AG04449 (cell line): Measurements from ENCODE around the gene TLE1.

Experiments used
- CTCF ChIA-PET: fragments of 350-600 bp; formaldehyde crosslinking; extraction: SDS; loops from one replicate; lab custom pipeline; 2021; ENCODE audit warnings: antibody characterized with exemption; lab: Yijun Ruan, JAX
- POLR2A ChIA-PET: fragments of 400-600, 350-600 bp; formaldehyde crosslinking; extraction: SDS; loops from one replicate; lab custom pipeline; 2020; ENCODE audit warnings: antibody characterized with exemption, inconsistent platforms; lab: Yijun Ruan, JAX
- DNase-seq: peaks from one replicate; pipeline ENCODE4 v3.0.0-alpha.2; 2010; ENCODE audit warnings: low read depth, low spot score
- H3K4me3 ChIP-seq: 2 replicates; pipeline ENCODE4 v1.5.1; 2011; ENCODE audit warnings: low read depth, mild to moderate bottlenecking, control low read depth, low read length
- CTCF ChIP-seq: IDR thresholded peaks from one replicate; pipeline ENCODE4 v1.5.1; 2011; ENCODE audit warnings: mild to moderate bottlenecking, moderate library complexity, low read length, control low read depth, inconsistent platforms; ENCODE audit not compliant: insufficient read depth; ENCODE audit errors: missing control alignments

Gene TLE1

GRCh38 chr9:81637276-81637675 lies 52.1 kb downstream of the TLE1 start:
- POLR2A ChIA-PET, result no interaction called here
- no peak for TF ChIP-seq CTCF
- no peak overlapping the region for H3K4me3 ChIP-seq
- CTCF ChIA-PET, result no interaction called here
- no peak for DNase-seq

GRCh38 chr9:81636255-81636599 lies 53.1 kb downstream of the TLE1 start:
- CTCF ChIA-PET, result no interaction called here
- no peak for TF ChIP-seq CTCF
- DNase-seq, result no peak
- POLR2A ChIA-PET, result no interaction called here
- H3K4me3 ChIP-seq, result no peak overlapping the region

- TF ChIP-seq CTCF, result no peak
- POLR2A ChIA-PET, result no interaction called here
- CTCF ChIA-PET, result interaction anchor here (1.1 kb wide), 1 partner anchor 51 kb away, joined by 3 read pairs; no protein-coding TSS in a partner anchor
- no peak for DNase-seq
- H3K4me3 ChIP-seq, result no peak overlapping the region
Observed at GRCh38 chr9:81635521-81636254, 53.7 kb downstream of the TLE1 start.

GRCh38 chr9:81634915-81635516 lies 54.3 kb downstream of the TLE1 start:
- TF ChIP-seq CTCF, result no peak
- H3K4me3 ChIP-seq, result no peak overlapping the region
- ChIA-PET CTCF (interaction anchor here (1.1 kb wide), 1 partner anchor 51 kb away, joined by 3 read pairs; no protein-coding TSS in a partner anchor), POLR2A (no interaction called here)
- DNase-seq, result no peak

DNA sequence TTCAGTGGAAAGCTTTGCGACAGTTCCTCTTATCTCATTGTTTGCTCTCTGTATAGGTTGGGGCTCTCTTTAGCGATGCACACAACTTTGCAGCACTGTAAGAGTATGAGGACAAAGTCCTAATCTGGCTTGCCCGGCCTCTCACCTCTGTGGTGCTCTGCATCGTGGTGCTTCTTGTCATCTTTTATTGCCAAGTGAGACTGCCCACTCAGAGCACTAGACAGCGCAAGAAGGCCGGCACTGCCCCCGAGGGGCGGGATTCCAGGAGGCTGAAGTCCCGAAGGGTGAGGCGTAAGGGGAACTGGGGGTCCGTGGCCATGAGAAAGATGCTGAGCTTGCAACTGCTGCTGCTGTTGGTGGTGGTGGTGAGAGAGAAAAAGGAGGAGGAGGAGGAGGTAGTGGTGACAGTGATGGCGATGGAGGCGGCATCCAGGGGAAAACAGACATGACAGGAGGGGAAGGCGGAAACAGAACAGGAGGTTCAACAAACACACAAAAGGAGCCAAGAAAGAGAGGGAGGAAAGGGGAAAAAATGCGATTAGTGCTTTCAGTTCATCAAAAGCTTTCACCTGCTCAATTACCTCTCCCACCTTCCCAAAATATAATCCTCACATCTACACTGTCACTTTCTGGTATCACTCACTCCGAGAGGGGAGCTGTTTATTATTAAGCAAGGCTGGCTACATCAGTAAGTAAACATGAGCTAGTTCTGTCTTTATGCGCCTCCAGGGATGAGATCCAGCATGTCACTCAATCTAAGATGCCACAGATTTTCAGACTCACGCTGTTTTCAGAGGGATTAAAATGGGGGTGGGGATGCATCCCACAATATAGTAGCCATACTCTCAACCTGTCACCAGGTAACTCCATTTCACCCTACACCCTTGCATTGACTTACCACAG lies 55.1 kb downstream of the TLE1 start:
- no peak overlapping the region for H3K4me3 ChIP-seq
- ChIA-PET POLR2A (no interaction called here), CTCF (interaction anchor here (1.1 kb wide), 1 partner anchor 52 kb away, joined by 3 read pairs; no protein-coding TSS in a partner anchor)
- no peak for TF ChIP-seq CTCF
- DNase-seq, result no peak
